ENCODE data around the gene KRTAP26-1. TPM values are rescaled to one million over a fixed set of nuclear protein-coding genes. Genes with fewer than 3 reads are reported as not detected.

KRTAP26-1 gene
- total RNA-seq (2022) (not detected in 2 replicates), Bru-seq, nascent RNA (not detected), BruChase-seq, experiment 1, labeled RNA remaining after a 2-hour chase (not detected), BruChase-seq, experiment 2, labeled RNA remaining after a 6-hour chase (not detected)
- long read RNA-seq, result 0 reads

- no peaks in the 10 kb centered on the region for H3K4me1 Mint-ChIP-seq (ENCODE audit: low read depth, unreplicated experiment)
- Histone ChIP-seq H3K36me3 (ENCODE audit: control insufficient read depth, insufficient read depth, low read length) (no peaks in the 10 kb centered on the region), H3K27me3 (replicated peaks; ENCODE audit: control insufficient read depth, insufficient read depth, low read length) (no peaks in the 10 kb centered on the region), H3K4me1 (no peaks in the 10 kb centered on the region), H3K4me3 (ENCODE audit: low read depth, low read length) (no peak within 1 kb of the TSS), H3K9me3 (no peaks in the 10 kb centered on the region)
- no peak for TF ChIP-seq CTCF (IDR thresholded peaks at IDR 0.05; ENCODE audit: insufficient read depth in 1 of 2, low read depth in 1 of 2, low read length in 1 of 2, severe bottlenecking in 1 of 2, unreplicated experiment in 1 of 2)
- DNase-seq, result no peak
- CTCF ChIA-PET, result no interaction called here
- H3K9me3 Mint-ChIP-seq (ENCODE audit: unreplicated experiment), result no peaks in the 10 kb centered on the region
- peaks cover 19% of the 10 kb centered on the region for H3K27me3 Mint-ChIP-seq (ENCODE audit: insufficient read depth, unreplicated experiment)
- intact Hi-C loops (cut with micrococcal nuclease; ENCODE audit: unreplicated experiment), result no loop called here
- POLR2A ChIA-PET, result no interaction called here
- no TSS peak for BruUV-seq (replicated peaks)
- no peaks in the 10 kb centered on the region for H3K36me3 Mint-ChIP-seq (ENCODE audit: insufficient read depth, unreplicated experiment)
- no peak within 1 kb of the TSS for H3K27ac Mint-ChIP-seq (ENCODE audit: unreplicated experiment)
- no peak within 1 kb of the TSS for H3K4me3 Mint-ChIP-seq (ENCODE audit: unreplicated experiment)
Measured at GRCh38 chr21:30320215-30320614, at the start of gene KRTAP26-1. KRTAP26-1 (minus strand) TSS chr21:30320315; CDS start chr21:30320035, 280 bp downstream.

GRCh38 chr21:30355906-30356305 lies 35.8 kb upstream of the KRTAP26-1 start:
- no peak overlapping the region for H3K4me3 ChIP-seq (ENCODE audit: low read depth, low read length)
- no peaks in the 10 kb centered on the region for H3K4me1 ChIP-seq
- Mint-ChIP-seq H3K4me3 (ENCODE audit: unreplicated experiment) (no peak overlapping the region), H3K4me1 (ENCODE audit: low read depth, unreplicated experiment) (no peaks in the 10 kb centered on the region), H3K27me3 (ENCODE audit: insufficient read depth, unreplicated experiment) (peaks cover 10% of the 10 kb centered on the region), H3K27ac (ENCODE audit: unreplicated experiment) (no peak overlapping the region), H3K9me3 (ENCODE audit: unreplicated experiment) (no peaks in the 10 kb centered on the region), H3K36me3 (ENCODE audit: insufficient read depth, unreplicated experiment) (no peaks in the 10 kb centered on the region)
- intact Hi-C loops (cut with micrococcal nuclease; ENCODE audit: unreplicated experiment), result no loop called here
- DNase-seq, result no peak
- H3K36me3 ChIP-seq (ENCODE audit: control insufficient read depth, insufficient read depth, low read length), result no peaks in the 10 kb centered on the region
- CTCF ChIA-PET, result no interaction called here
- no peaks in the 10 kb centered on the region for H3K9me3 ChIP-seq
- no peak for TF ChIP-seq CTCF (IDR thresholded peaks at IDR 0.05; ENCODE audit: insufficient read depth in 1 of 2, low read depth in 1 of 2, low read length in 1 of 2, severe bottlenecking in 1 of 2, unreplicated experiment in 1 of 2)
- no peaks in the 10 kb centered on the region for H3K27me3 ChIP-seq (replicated peaks; ENCODE audit: control insufficient read depth, insufficient read depth, low read length)
- POLR2A ChIA-PET, result no interaction called here
- no TSS peak for BruUV-seq (replicated peaks)

- intact Hi-C loops (cut with micrococcal nuclease; ENCODE audit: unreplicated experiment), result no loop called here
- H3K4me3 ChIP-seq (ENCODE audit: low read depth, low read length), result no peak overlapping the region
- Mint-ChIP-seq H3K27ac (ENCODE audit: unreplicated experiment) (no peak overlapping the region), H3K36me3 (ENCODE audit: insufficient read depth, unreplicated experiment) (no peaks in the 10 kb centered on the region), H3K9me3 (ENCODE audit: unreplicated experiment) (no peaks in the 10 kb centered on the region), H3K27me3 (ENCODE audit: insufficient read depth, unreplicated experiment) (peaks cover 10% of the 10 kb centered on the region), H3K4me1 (ENCODE audit: low read depth, unreplicated experiment) (no peaks in the 10 kb centered on the region), H3K4me3 (ENCODE audit: unreplicated experiment) (no peak overlapping the region)
- no peaks in the 10 kb centered on the region for H3K9me3 ChIP-seq
- H3K36me3 ChIP-seq (ENCODE audit: control insufficient read depth, insufficient read depth, low read length), result no peaks in the 10 kb centered on the region
- no peak for TF ChIP-seq CTCF (IDR thresholded peaks at IDR 0.05; ENCODE audit: insufficient read depth in 1 of 2, low read depth in 1 of 2, low read length in 1 of 2, severe bottlenecking in 1 of 2, unreplicated experiment in 1 of 2)
- no peaks in the 10 kb centered on the region for H3K27me3 ChIP-seq (replicated peaks; ENCODE audit: control insufficient read depth, insufficient read depth, low read length)
- CTCF ChIA-PET, result no interaction called here
- POLR2A ChIA-PET, result no interaction called here
- no peak for DNase-seq
- BruUV-seq (replicated peaks), result no TSS peak
- H3K4me1 ChIP-seq, result no peaks in the 10 kb centered on the region
Measured at GRCh38 chr21:30354308-30355005, 34.3 kb upstream of the KRTAP26-1 start.

Measured in Caco-2 (cell line).